ENCODE results near the gene GPSM1. TPM values are rescaled to one million over a fixed set of nuclear protein-coding genes. Genes with fewer than 3 reads are reported as not detected.

The GPSM1 gene
- total and polyA plus RNA-seq, 4 donors = 0.11 to 2.9 (median 1.6) TPM

- Histone ChIP-seq H3K4me3 (ENCODE audit: low read depth in 1 of 3, low read length in 3 of 3) (no peak overlapping the region), H3K4me1 (ENCODE audit: control insufficient read depth in 4 of 4, insufficient read depth in 4 of 4, low read length in 3 of 4) (peaks cover 0 to 11% (median 3%) of the 10 kb centered on the region in 4 donors), H3K36me3 (ENCODE audit: control insufficient read depth in 4 of 4, insufficient read depth in 3 of 4, low read depth in 1 of 4, low read length in 3 of 4) (peaks cover 6 to 72% (median 25%) of the 10 kb centered on the region in 4 donors), H3K9ac (ENCODE audit: low read depth in 1 of 2, low read length in 2 of 2) (no peak overlapping the region), H3K27me3 (ENCODE audit: control insufficient read depth in 4 of 4, insufficient read depth in 4 of 4, low read length in 3 of 4) (no peaks in the 10 kb centered on the region), H3K9me3 (ENCODE audit: control insufficient read depth in 4 of 4, low read length in 3 of 4) (no peaks in the 10 kb centered on the region), H3K27ac (ENCODE audit: low read depth in 1 of 2, low read length in 2 of 2) (no peak overlapping the region)
- TF ChIP-seq EGR1 (IDR thresholded peaks at IDR 0.05; ENCODE audit: low read depth in 2 of 2) (no peak), HNF4G (IDR thresholded peaks at IDR 0.05) (no peak), CTCF (IDR thresholded peaks at IDR 0.05; ENCODE audit: low read depth, low read length, missing input control) (no peak), YY1 (IDR thresholded peaks at IDR 0.05) (no peak), JUND (IDR thresholded peaks at IDR 0.05) (no peak), ZBTB33 (IDR thresholded peaks at IDR 0.05) (no peak)
- WGBS = 97% methylated on average over 20 of the region's 20 CpGs
- DNase-seq (ENCODE audit: low spot score) = no peak
Measured at GRCh38 chr9:136383436-136383835, 56.1 kb downstream of the GPSM1 start.

- no peak for DNase-seq (ENCODE audit: low spot score)
- H3K9ac ChIP-seq (ENCODE audit: low read depth in 1 of 2, low read length in 2 of 2) = no peak overlapping the region
- no peak for TF ChIP-seq MAX (IDR thresholded peaks at IDR 0.05)
- no peak for TF ChIP-seq RXRA (IDR thresholded peaks at IDR 0.05)
- TF ChIP-seq EGR1 (IDR thresholded peaks at IDR 0.05; ENCODE audit: low read depth in 2 of 2) = no peak
- no peak for TF ChIP-seq YY1 (IDR thresholded peaks at IDR 0.05)
- no peak for TF ChIP-seq FOXA2 (IDR thresholded peaks at IDR 0.05)
- TF ChIP-seq SP1 (IDR thresholded peaks at IDR 0.05) = no peak
- no peak for TF ChIP-seq HNF4A (conservative IDR thresholded peaks at IDR 0.05)
- no peak for TF ChIP-seq JUND (IDR thresholded peaks at IDR 0.05)
- peaks cover 10 to 77% (median 29%) of the 10 kb centered on the region in 4 donors for H3K36me3 ChIP-seq (ENCODE audit: control insufficient read depth in 4 of 4, insufficient read depth in 3 of 4, low read depth in 1 of 4, low read length in 3 of 4)
- H3K27me3 ChIP-seq (ENCODE audit: control insufficient read depth in 4 of 4, insufficient read depth in 4 of 4, low read length in 3 of 4) = no peaks in the 10 kb centered on the region
- H3K9me3 ChIP-seq (ENCODE audit: control insufficient read depth in 4 of 4, low read length in 3 of 4) = no peaks in the 10 kb centered on the region
- no peak overlapping the region for H3K27ac ChIP-seq (ENCODE audit: low read depth in 1 of 2, low read length in 2 of 2)
- no peak overlapping the region for H3K4me3 ChIP-seq (ENCODE audit: low read depth in 1 of 3, low read length in 3 of 3)
- 89% methylated on average over 11 of the region's 11 CpGs for WGBS
- H3K4me1 ChIP-seq (ENCODE audit: control insufficient read depth in 4 of 4, insufficient read depth in 4 of 4, low read length in 3 of 4) = peaks cover 0 to 8% (median 1%) of the 10 kb centered on the region in 4 donors
Measured at GRCh38 chr9:136385015-136385414, 57.7 kb downstream of the GPSM1 start.

- TF ChIP-seq ATF3 (IDR thresholded peaks at IDR 0.05) (no peak), RXRA (IDR thresholded peaks at IDR 0.05) (no peak), REST (IDR thresholded peaks at IDR 0.05) (no peak), TAF1 (conservative IDR thresholded peaks at IDR 0.05) (no peak), NR2F2 (IDR thresholded peaks at IDR 0.05) (no peak), MAX (IDR thresholded peaks at IDR 0.05) (no peak), FOXA1 (IDR thresholded peaks at IDR 0.05) (no peak)
- peaks cover 10 to 70% (median 27%) of the 10 kb centered on the region in 4 donors for H3K36me3 ChIP-seq (ENCODE audit: control insufficient read depth in 4 of 4, insufficient read depth in 3 of 4, low read depth in 1 of 4, low read length in 3 of 4)
- WGBS = 86% methylated on average over 13 of the region's 13 CpGs
Measured at GRCh38 chr9:136386018-136386417, 58.7 kb downstream of the GPSM1 start.

More at GRCh38 chr9:136386018-136386417, 58.7 kb downstream of the GPSM1 start:
- no peak overlapping the region for H3K27ac ChIP-seq (ENCODE audit: low read depth in 1 of 2, low read length in 2 of 2)
- no peaks in the 10 kb centered on the region for H3K27me3 ChIP-seq (ENCODE audit: control insufficient read depth in 4 of 4, insufficient read depth in 4 of 4, low read length in 3 of 4)
- no peak for DNase-seq (ENCODE audit: low spot score)
- H3K4me1 ChIP-seq (ENCODE audit: control insufficient read depth in 4 of 4, insufficient read depth in 4 of 4, low read length in 3 of 4) = peaks cover 0 to 8% (median 1%) of the 10 kb centered on the region in 4 donors
- H3K9me3 ChIP-seq (ENCODE audit: control insufficient read depth in 4 of 4, low read length in 3 of 4) = no peaks in the 10 kb centered on the region
- H3K9ac ChIP-seq (ENCODE audit: low read depth in 1 of 2, low read length in 2 of 2) = no peak overlapping the region
- no peak overlapping the region for H3K4me3 ChIP-seq (ENCODE audit: low read depth in 1 of 3, low read length in 3 of 3)

Measured in liver (tissue), 9 donors.